ENCODE data around the gene CLDN18. TPM values are rescaled to one million over a fixed set of nuclear protein-coding genes. Genes with fewer than 3 reads are reported as not detected.

Gene CLDN18
- total RNA-seq, 2 experiments from 2014 or later, result not detected

DNA sequence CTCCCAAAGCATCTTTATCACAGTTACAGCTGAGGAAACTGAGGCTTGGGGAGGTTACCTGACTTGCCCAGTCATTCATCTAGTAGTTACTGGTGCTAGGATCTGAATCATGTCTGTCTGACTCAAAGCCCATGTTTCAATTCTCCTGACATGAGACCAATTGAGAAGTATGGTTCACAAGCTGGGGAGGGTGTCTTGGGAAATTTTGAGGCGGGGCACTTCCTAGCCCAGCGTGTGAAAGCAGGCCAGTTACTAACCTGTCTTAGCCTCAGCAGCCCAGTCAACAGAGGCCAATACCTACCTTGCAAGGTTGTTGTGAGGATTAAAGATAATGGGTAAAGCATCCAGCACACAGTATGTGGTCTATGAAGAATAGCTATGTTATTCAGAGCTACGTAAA is 37.0 kb downstream of the CLDN18 start:
- Histone ChIP-seq H4K20me1 (ENCODE audit: insufficient read depth, low read length) (no peaks in the 10 kb centered on the region), H3K4me3 (ENCODE audit: low read depth, low read length, poor library complexity, severe bottlenecking) (no peak overlapping the region), H3K27ac (ENCODE audit: low read depth, low read length, poor library complexity, severe bottlenecking) (no peak overlapping the region), H3K79me2 (ENCODE audit: insufficient read depth, low read depth, low read length) (no peaks in the 10 kb centered on the region), H3K4me2 (ENCODE audit: low read length) (no peak overlapping the region), H3K9me2 (ENCODE audit: insufficient read depth, low read length) (no peaks in the 10 kb centered on the region), H3K4me1 (ENCODE audit: insufficient read depth, low read length, poor library complexity, severe bottlenecking) (no peaks in the 10 kb centered on the region), H3K9me3 (ENCODE audit: low read length) (no peaks in the 10 kb centered on the region), H2AFZ (ENCODE audit: low read length) (no peak overlapping the region), H3K36me3 (ENCODE audit: insufficient read depth, low read length) (no peaks in the 10 kb centered on the region)
- intact Hi-C loops (cut with micrococcal nuclease; ENCODE audit: unreplicated experiment), result no loop called here
- CTCF ChIA-PET (ENCODE audit: unreplicated experiment), result no interaction called here
- no peak for TF ChIP-seq CTCF (conservative IDR thresholded peaks at IDR 0.05; ENCODE audit: low read length)
- no peak for TF ChIP-seq EZH2phosphoT487 (IDR thresholded peaks at IDR 0.05; ENCODE audit: borderline replicate concordance, low read depth, low read length)
- no TSS peak for BruUV-seq (replicated peaks)
- no peak for DNase-seq (ENCODE audit: low spot score)
- POLR2A ChIA-PET, result interaction anchor here (1.1 kb wide), 1 partner anchor 24 kb away, joined by 3 read pairs; no protein-coding TSS in a partner anchor

- Histone ChIP-seq H3K4me1 (ENCODE audit: insufficient read depth, low read length, poor library complexity, severe bottlenecking) (no peaks in the 10 kb centered on the region), H3K9me3 (ENCODE audit: low read length) (no peaks in the 10 kb centered on the region), H3K36me3 (ENCODE audit: insufficient read depth, low read length) (no peaks in the 10 kb centered on the region), H3K4me3 (ENCODE audit: low read depth, low read length, poor library complexity, severe bottlenecking) (no peak overlapping the region), H3K27ac (ENCODE audit: low read depth, low read length, poor library complexity, severe bottlenecking) (no peak overlapping the region), H3K4me2 (ENCODE audit: low read length) (no peak overlapping the region), H4K20me1 (ENCODE audit: insufficient read depth, low read length) (no peaks in the 10 kb centered on the region), H2AFZ (ENCODE audit: low read length) (no peak overlapping the region), H3K9me2 (ENCODE audit: insufficient read depth, low read length) (no peaks in the 10 kb centered on the region), H3K79me2 (ENCODE audit: insufficient read depth, low read depth, low read length) (no peaks in the 10 kb centered on the region)
- ChIA-PET CTCF (ENCODE audit: unreplicated experiment) (no interaction called here), POLR2A (interaction anchor here (0.8 to 1.1 kb wide), 2 partner anchors 23 to 269 kb away, joined by 3 read pairs; no protein-coding TSS in a partner anchor)
- BruUV-seq (replicated peaks), result no TSS peak
- intact Hi-C loops (cut with micrococcal nuclease; ENCODE audit: unreplicated experiment), result no loop called here
- DNase-seq (ENCODE audit: low spot score), result no peak
- TF ChIP-seq EZH2phosphoT487 (IDR thresholded peaks at IDR 0.05; ENCODE audit: borderline replicate concordance, low read depth, low read length) (no peak), CTCF (conservative IDR thresholded peaks at IDR 0.05; ENCODE audit: low read length) (no peak)
Measured at GRCh38 chr3:138047596-138048158, 37.7 kb downstream of the CLDN18 start.

DNA sequence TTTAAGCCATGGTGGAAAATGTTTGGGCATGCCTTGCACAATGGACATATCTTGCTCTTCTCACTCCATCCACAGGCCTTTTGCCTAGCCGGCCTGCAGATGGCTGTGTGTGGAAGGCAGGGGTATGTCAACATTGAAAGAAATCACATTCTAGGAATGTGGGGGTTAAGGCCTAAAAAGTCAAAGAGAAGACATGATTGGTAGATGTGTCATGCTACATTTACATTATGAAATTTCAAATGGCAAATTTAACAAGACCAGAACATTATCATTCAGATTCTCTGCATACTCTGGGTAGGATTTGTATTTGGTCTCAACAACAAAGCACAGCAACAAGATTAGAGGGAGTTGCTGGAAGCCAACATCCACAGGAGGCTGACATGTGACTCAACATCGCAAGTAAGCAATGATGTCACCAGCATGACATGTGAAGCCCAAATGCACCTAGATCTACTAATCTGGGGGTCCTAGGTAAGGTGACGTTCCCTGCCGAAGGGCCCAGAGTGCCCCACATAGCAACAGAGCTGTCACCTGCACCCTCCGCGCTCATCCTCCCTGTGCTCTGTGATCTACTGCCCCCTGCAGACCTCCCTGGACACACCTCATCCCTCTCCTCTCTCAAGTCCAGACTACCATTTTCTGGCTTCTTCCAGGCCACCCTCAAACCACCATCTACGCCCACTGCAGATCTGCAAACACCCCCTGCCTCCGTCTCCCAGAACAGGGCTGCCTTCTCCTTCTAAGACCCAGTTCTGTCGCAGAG is 39.4 kb downstream of the CLDN18 start:
- BruUV-seq (replicated peaks), result no TSS peak
- H2AFZ ChIP-seq (ENCODE audit: low read length), result no peak overlapping the region
- H3K36me3 ChIP-seq (ENCODE audit: insufficient read depth, low read length), result no peaks in the 10 kb centered on the region
- no peak for DNase-seq (ENCODE audit: low spot score)
- no peaks in the 10 kb centered on the region for H3K79me2 ChIP-seq (ENCODE audit: insufficient read depth, low read depth, low read length)
- CTCF ChIA-PET (ENCODE audit: unreplicated experiment), result no interaction called here
- H4K20me1 ChIP-seq (ENCODE audit: insufficient read depth, low read length), result no peaks in the 10 kb centered on the region
- H3K9me3 ChIP-seq (ENCODE audit: low read length), result no peaks in the 10 kb centered on the region
- no peak overlapping the region for H3K4me3 ChIP-seq (ENCODE audit: low read depth, low read length, poor library complexity, severe bottlenecking)
- intact Hi-C loops (cut with micrococcal nuclease; ENCODE audit: unreplicated experiment), result no loop called here
- H3K9me2 ChIP-seq (ENCODE audit: insufficient read depth, low read length), result no peaks in the 10 kb centered on the region
- no peak overlapping the region for H3K4me2 ChIP-seq (ENCODE audit: low read length)
- no peak overlapping the region for H3K27ac ChIP-seq (ENCODE audit: low read depth, low read length, poor library complexity, severe bottlenecking)
- no peaks in the 10 kb centered on the region for H3K4me1 ChIP-seq (ENCODE audit: insufficient read depth, low read length, poor library complexity, severe bottlenecking)
- POLR2A ChIA-PET, result no interaction called here
- TF ChIP-seq EZH2phosphoT487 (IDR thresholded peaks at IDR 0.05; ENCODE audit: borderline replicate concordance, low read depth, low read length), result no peak
- 0 out of 2 replicates have a peak, but pooled peaks have one; percentile 21 for TF ChIP-seq CTCF (conservative IDR thresholded peaks at IDR 0.05; ENCODE audit: low read length)

All from OCI-LY7 (cell line).